NCI-H187 treated with DMSO at 0.1 percent for 48 hours (cell line): ENCODE results near the gene MUC5B.

Source experiments
- DNase-seq: peaks from one replicate; lab custom pipeline; 2025; lab: John Stamatoyannopoulos, UW

Gene MUC5B

DNA sequence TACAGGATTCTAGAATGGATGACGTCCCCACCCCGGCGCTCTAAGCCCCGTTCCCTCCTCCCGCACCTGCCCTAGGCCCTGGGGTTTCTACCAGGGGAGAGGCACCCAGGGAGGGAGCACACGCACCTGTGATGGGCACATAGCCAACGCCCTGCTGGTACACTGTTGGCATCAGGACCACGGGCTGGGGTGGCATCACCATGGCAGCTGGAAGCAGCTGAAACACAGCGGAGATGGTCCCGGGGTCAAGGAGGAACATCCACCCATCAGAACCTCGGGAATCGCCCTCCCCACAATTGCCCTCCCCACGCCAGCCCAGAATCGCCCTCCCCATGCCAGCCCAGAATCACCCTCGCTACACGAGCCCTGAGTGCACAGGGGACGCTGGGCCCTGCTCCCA, 63.0 kb downstream of the MUC5B start:
- no peak for DNase-seq

DNA sequence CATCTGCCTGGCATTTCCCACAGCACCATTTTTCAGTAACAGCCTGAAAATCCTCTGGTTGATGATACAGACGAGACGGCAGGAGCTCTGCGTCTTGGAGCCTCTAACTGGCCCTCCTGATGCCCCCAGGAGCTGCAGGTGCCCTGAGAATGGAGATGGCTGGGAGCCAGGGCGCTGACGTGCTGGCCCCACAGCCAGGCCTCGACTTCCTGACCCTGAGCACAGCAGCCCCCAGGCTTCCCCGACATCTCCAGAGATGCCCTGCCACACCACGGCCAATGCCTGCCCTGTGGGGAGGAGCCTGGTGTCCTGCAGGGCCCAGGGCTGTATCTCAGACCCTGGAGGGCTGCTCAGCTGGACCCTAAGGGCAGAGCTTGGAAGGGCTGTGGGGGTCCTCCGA, 65.1 kb downstream of the MUC5B start:
- DNase-seq, result no peak

DNA sequence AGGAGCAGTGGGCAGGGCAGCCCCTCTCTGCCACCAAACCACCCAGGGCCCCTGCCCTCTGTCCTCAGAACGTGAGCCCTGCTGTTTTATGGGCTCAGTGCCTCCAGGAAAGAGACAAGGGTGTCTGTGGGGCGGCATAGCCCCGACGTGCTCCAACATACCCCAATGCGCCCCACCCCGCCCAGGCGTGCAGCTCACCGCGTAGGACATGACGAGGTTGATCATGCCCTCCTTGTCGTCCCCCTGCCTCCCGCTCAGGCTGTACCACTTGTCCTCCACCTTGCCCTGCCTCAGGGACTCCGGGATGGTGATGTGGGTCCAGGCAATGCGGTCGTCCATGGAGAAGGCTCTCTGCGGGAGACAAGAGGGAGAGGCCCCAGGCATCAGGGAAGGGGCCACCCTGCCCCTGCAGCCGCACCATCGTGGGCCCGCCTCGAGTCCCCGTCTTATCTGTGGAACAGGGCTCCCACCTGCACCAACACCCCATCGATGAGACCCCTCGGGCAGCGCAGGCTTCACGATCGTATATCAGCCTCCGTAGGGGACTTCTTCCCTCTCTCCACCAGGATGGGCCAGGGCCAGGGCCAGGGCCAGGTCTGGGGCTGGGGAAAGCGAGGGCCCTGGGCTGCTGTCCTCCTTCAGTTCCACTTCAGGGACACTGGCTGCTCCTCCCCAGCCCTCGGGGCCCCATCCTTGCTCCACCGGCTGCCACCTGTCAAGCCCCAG, 65.7 kb downstream of the MUC5B start:
- DNase-seq, result no peak

DNA sequence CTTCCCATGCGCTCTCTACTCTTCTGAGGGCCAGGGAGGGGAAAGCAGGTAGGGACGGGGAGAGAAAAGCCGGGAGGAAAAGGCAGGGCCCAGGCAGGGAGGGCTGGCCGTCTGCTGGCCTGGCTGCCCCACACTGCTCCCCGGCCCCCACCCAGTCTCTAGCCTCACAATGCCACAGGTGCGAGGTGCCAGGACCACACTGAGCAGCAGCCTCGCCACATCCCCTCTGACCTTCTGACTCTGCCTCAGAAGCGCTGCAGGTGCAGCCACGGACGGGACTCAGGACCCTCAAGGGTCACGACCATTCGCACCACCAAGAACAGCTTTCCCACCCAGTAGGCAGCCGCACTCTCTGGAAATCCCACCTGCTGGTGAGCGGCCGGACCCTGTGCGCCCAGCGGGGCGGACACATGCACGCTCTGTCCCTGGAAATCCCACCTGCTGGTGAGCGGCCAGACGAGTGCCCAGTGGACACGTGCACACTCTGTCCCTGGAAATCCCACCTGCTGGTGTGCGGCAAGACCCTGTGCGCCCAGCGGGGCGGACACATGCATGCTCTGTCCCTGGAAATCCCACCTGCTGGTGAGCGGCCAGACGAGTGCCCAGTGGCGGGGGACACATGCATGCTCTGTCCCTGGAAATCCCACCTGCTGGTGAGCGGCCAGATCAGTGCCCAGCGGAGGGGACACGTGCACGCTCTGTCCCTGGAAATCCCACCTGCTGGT, 66.5 kb downstream of the MUC5B start:
- no peak for DNase-seq

DNA sequence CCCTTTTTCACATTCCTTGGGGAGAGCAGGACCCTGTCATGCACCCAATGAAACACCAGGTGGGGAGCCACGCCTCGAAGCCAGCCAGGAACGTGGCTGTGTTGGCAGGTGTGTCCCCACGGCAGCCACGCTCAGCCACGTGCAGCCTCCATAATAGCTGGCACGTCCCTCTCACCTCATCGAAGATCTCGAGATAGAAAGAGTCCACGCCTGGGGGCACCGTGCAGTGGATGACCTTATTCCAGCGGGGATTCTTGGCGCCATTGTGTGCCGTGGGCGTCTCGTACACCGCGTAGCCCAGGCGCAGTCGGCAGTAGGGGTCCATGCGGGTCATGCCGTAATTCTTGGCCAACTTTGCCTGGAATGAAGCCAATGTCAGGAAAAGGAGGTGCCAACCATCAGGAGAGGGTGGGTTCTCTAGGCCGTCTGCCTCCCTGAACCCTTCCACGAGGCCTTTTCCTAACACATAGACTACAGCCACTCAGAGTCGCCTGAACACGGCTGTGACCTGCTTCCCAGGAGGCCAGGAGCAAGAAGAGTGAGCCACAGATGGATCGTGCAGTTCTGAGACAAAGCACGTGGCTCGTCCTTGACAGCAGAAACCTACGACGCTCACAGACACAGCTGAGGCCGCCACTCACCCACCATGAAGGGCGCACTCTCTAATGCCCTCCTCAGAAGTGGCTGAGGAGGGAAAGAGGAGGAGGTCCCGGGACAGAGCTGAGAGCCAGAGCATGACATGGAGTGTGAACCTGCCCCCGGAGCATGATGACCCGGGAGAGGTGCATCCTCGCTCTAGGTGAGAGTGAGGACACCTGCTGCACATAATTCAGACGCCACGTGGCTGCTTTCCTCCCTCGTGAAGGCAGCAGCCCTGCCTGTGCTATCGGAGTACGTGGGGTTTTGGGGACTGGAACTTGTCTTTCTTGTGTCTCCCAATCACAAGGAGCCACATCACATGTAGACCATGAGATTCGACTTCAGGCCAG, 67.5 kb downstream of the MUC5B start:
- no peak for DNase-seq

DNA sequence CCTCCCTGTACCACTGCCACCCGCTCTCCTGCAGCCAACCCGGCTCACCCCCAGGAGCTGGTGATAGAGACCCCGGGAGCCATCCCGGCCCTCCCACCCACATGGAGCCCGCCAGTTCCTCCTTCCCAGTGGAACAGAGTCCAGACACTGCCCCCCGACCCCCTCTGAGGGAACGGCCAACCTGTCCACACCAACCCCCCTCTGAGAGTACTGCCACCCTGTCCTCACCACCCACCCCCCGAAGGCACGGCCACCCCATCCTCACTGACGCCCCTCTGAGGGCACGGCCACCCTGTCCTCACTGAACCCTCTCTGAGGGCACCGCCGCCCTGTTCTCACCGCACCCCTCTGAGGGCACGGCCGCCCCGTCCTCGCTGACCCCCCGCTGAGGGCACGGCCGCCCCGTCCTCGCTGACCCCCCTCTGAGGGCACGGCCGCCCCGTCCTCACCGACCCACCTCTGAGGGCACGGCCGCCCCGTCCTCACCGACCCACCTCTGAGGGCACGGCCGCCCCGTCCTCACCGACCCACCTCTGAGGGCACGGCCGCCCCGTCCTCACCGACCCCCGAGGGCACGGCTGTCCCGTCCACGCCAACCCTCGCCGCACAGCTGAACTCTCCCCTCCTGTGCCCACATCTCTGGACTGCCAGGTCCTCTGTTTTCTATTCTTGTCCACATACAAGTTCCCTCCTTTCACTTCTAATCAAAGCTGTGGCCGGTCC, 68.6 kb downstream of the MUC5B start:
- no peak for DNase-seq

DNA sequence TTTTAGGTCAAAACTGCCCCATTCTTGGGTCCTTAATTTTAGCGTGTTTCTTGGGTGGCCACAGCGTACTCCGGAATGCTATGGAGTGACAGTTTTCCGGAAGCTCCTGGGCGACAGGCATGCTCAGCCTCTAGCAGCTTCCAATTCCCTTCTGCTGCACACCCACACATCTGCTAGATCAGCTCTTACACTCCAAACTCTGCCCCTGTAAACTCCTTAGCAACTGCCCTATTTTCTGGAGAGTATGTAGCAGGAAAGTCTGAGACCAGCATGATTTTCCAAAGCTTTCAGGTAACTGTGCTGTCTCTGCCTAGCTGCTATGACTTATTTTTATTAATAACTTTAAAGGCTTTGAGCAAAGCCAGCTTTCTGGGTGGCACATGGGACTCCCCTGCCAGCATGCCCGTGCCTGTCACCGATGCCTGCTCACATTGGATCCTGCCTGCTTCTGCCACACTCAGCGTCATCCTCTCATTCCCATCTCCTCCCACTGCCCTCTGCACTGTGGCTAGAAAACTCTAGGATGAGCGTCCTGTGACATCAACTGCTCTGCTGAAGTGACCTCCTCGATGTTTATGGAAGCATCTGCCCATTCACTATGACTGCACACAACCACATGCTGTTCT, 69.3 kb downstream of the MUC5B start:
- DNase-seq, result no peak

DNA sequence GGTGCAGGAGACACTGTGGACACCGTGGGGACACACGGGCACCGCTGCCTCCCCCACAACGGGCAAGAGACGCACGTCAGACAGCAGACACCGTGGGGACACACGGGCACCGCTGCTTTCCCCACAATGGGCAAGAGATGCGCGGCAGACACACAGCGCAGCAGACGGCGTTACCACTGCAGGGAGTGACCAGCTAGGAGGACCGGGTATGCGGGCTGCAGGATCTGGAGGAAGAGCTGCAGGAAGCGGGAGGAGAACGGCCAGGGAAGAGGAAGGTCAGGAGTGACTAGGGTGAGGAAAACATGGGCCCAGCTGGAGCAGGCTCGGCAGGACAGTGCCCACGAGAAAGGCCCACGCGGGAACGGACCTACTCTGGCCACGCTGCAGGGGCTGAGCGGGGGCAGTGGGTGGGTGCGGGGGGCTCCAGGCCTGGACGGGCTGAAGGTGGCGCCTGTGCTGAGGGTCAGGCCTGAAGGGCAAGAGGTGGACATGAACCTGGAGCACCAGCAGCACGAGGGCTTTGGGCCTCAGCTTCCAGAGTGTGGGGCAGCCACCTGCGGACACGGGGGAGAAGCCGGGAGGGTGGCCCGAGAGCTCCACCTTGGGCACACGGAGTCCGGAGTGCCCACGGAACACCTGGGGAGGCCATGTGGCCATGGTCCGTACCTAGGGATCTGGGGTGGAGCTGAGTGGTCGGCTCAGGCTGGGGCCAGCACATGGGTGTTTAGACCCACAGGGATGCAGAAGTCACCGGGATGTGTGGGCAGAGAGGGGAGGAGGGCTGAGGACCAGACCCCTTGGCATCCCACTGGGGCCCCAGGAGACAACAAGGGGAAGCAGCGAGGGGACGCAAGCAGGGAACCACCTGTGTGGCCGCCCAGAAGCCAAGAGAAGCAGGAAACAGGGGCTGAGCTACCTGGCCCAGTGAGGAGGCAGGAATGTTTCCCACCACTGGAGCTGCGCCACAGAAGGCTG, 70.1 kb downstream of the MUC5B start:
- no peak for DNase-seq

DNA sequence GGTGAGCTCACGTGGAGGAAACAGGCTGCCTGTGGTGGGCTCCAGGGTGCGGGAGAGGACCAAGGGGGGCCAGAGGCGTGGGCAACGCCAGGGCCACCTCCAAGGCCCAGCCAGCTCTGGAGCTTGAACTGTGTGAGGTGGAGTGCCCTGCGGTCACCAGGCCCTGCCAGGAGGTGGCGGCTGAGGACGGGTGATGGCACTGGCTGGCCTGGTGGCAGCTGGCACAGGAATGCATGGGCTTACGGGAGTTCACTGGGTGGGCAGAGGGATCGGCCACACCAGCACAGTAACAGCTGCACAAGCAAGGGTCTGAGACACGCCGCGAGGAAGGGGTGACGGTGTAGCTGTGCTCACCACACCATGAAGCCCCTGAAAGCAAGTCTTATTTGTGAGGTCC, 70.8 kb downstream of the MUC5B start:
- DNase-seq, result no peak

DNA sequence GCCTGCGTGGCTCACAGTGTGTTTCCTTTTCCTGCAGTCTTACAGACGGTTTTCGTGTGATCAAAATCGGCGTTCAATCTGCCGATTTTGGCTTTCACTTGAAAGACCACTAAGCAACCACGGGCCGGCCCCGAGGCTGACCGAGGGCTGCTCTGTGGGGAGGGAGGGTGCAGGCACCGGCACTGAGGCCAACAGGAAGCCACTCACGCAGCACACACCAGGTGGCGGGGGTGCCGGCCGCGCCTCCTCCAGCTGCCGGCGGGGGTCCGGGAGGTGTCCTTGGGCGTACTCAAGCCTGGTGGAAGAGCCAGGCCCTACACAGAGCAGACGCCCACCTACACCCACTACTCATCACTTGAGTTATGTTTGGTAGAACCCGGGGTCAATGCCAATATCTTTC, 72.2 kb downstream of the MUC5B start:
- no peak for DNase-seq

DNA sequence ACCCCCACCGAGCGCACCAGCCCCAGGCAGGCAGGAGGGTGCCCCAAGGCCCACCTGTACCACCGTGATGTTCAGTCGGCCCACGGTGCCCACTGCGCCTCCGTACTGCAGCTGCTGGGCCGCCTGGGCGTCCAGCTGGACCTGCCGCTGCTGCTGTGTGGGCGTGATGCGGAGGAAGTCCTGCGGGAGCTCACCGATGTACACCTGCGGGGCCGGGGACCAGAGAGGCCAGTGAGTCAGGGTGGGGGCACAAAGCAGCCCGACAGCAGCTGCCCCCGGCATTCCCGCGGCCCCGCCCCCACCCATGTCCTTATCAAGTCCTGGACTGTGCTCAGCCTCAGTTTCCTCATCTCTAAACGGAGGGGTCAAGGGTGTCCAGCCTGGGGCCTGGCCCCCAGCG, 72.7 kb downstream of the MUC5B start:
- no peak for DNase-seq

DNA sequence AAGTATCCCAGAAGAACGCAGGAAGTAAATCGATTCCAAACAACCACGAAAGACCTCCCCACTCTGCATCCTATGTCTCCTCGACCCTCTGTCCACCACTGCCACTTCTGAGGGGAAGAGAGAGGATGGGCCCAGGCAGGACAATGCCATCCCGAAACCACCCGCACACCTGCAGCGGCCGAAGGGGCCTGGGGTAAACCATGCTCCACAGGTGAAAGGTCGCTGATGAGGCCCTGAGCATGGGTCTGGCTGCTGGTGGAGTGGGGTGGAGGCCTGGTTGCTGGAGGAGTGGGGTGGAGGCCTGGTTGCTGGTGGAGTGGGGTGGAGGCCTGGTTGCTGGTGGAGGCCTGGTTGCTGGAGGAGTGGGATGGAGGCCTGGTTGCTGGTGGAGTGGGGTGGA, 73.4 kb downstream of the MUC5B start:
- DNase-seq, result no peak

DNA sequence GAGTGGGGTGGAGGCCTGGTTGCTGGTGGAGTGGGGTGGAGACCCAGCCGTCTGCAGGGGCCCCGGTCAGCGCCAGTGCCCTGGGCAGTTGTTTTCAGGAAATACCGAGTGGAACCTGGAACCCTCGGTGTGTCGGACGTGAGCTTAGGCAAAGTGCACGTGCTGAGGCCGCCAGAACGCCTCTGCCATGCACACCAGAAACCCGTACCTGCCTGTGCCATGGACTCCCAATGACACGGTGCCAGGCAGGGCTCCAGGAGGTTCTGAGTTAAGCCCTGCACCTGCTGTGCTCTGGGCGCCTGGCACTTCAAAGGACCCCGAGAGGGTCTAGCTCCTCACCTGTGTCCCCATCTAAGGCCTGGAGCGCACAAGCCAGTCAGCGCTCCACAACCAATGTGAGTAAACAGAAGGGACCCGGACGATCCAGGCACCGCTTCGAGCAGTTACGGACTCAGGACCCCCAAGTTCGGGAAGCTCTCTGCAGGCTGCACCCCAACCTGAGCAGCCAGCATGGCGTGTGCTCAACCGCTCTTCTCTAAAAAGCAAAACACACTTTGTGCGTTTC, 74.2 kb downstream of the MUC5B start:
- no peak for DNase-seq

DNA sequence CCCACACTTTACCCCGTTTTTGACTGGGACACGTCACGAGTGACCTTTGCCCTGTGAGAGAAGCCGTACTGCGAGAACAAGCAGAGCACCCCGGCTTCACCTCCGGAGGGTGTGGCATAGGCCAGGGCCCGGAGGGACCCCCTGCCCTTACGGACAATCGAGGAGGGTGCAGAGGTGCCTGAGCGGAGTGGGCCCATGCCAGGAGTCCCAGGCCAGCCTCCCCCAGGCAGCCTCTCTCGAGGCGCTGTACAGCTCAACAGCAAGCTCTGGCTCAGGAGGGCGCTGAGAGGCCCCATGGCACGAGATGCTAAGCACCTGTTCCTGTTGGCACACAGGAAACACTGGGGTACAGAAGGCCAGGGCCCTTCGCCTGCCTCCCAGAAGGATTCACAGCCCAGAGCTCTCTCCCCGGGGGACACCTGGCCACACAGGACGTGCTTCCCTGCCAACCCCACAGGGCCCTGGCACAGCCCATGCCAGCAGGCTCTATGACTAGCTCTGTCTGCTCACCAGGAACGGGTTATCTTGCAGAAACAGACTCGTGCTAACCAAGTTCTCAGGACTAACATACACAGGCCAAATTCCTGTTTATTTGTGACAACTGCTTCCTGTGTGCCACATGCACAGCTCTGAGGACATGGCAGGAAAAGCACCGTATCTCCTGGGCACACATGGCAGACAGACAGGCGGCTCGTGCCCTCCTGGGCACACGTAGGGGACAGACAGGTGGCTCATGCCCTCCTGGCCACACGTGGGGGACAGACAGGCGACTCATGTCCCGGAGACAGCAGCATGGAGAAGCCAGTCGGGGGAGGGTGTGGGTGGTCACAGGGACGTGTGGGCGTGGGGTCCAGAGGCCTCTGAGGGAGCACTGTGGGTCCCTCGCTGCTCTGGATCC, 75.0 kb downstream of the MUC5B start:
- DNase-seq, result no peak

DNA sequence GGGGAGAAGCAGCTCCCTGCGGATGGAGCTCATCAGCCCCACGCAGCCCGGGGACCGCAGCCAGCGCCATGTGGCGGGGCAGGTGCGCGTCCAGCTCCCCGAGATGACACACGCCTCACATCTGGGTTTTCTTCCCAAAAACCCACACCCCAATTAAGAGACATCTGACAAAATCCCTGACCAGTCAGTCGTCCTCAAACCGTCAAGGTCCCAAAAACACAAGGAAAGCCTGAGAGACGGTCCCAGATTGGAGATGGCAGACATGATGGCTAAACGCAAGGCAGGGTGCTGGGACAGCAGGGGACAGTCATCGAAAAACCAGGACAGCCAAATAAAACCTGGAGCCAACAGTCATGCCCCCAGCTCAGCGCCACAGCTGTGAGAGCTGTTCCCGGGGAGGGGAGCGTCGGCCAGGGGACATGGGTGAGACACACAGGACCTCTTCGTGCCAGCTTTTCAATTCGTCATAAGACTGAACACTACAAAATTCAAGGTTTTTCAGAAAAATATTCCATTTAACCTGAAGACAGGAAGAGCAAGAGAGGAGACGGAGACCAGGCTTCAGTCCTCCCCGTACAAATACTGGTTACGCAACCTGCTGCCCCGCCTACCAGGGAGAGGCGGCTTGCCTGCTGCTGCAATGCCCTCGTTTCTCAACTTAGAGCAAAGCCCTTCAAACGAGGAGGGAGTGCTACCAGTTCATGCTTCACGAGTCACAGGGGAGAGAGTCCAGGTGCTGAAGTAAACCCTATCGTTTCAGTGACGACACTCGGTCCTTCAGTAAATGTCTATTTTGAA, 76.0 kb downstream of the MUC5B start:
- DNase-seq, result no peak

DNA sequence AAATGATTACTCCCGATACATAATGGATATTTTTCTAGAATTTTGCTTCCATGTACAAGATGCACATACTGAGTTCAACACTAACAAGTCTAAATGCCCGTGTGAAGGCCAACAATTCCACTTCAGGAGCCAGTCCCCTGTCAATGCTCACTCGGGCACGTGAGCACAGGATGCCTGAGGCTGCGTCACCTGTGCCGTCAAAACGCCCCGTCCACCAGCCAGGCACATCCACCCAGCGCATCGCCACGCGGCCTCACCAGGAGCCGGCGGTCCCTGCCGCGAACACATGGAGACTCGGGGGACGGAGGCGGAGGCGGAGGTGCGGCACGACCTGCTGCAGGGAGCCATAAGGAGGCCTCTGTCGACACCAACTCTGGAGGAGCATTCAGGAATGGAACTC, 76.8 kb downstream of the MUC5B start:
- no peak for DNase-seq

DNA sequence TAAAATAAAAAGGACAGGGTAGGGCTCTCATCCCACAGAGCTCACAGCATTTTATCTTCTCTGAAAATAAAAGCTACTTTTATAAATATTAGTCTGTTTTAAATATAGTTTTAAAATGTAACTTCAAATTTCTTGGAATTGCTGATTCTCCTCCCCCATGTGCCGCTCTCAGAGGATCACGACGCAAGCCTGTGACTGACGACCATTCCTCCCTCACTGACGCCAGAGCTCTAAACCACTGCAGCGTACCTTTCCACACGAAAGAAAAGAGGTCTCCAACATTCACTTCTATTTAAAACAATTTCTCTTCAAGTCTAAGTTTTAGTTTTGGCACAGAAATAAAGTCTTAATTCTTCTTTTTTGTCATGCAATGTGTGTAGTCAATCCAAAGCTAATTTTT, 77.3 kb downstream of the MUC5B start:
- DNase-seq, result no peak

DNA sequence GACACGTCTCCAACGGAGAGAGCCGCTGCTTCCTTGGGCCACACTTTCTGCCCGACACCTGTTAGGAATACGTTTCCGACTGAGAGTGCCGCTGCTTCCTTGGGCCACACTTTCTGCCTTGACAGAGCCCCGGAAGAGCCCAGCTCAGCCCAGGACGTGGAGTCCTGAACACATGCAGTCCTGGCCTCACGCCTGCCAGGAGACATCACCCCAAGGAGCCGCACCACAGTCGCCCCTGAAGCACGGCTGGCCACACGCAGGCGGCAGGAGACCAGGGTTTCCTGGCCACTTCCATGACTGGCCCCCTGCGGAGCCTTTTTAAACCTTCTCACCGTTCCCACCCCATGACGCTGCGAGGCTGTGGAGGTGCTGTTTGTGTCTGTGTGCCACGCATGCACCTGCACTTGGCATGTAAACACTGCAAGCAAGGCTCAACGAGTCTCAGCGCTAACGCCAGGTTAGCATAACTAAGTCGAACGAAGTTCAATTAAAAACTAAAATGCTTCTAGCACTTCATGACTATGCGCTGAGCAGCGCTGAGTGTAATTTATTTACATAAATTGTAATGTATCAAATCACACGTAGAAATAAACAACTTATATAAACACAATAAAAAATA, 77.8 kb downstream of the MUC5B start:
- DNase-seq, result no peak
